HG02970 (cell line): Measurements from ENCODE around the gene CFAP20DC.

Experiments
- ATAC-seq: cut with Tn5 transposase; IDR thresholded peaks from one replicate; pipeline ENCODE4 v1.9.1; 2021; ENCODE audit warnings: mild to moderate bottlenecking, moderate library complexity, moderate number of reproducible peaks; ENCODE audit not compliant: unreplicated experiment, low FRiP score

The CFAP20DC gene

GRCh38 chr3:58766587-58767282 lies 283.1 kb downstream of the CFAP20DC start:
- ATAC-seq, result no peak

GRCh38 chr3:58755150-58755549 lies 294.7 kb downstream of the CFAP20DC start:
- no peak for ATAC-seq

- ATAC-seq, result no peak
Measured at GRCh38 chr3:58754074-58754473, 295.8 kb downstream of the CFAP20DC start.

GRCh38 chr3:58751882-58752567 lies 297.8 kb downstream of the CFAP20DC start:
- ATAC-seq, result no peak

- no peak for ATAC-seq
Measured at GRCh38 chr3:58751235-58751634, 298.6 kb downstream of the CFAP20DC start.

GRCh38 chr3:58749948-58750347 lies 299.9 kb downstream of the CFAP20DC start:
- no peak for ATAC-seq

GRCh38 chr3:58748024-58748423 lies 301.8 kb downstream of the CFAP20DC start:
- no peak for ATAC-seq

GRCh38 chr3:58746758-58747157 lies 303.1 kb downstream of the CFAP20DC start:
- no peak for ATAC-seq

- ATAC-seq, result no peak
Measured at GRCh38 chr3:58743296-58743695, 306.5 kb downstream of the CFAP20DC start.

- ATAC-seq, result no peak
Measured at GRCh38 chr3:58742239-58742638, 307.6 kb downstream of the CFAP20DC start.

GRCh38 chr3:58737644-58738043 lies 312.2 kb downstream of the CFAP20DC start:
- ATAC-seq, result no peak

- no peak for ATAC-seq
Measured at GRCh38 chr3:58731673-58732072, 318.2 kb downstream of the CFAP20DC start.

GRCh38 chr3:58728723-58729122 lies 321.1 kb downstream of the CFAP20DC start:
- ATAC-seq, result no peak

GRCh38 chr3:58725326-58725853 lies 324.4 kb downstream of the CFAP20DC start:
- ATAC-seq, result no peak

- no peak for ATAC-seq
Measured at GRCh38 chr3:58724336-58724735, 325.5 kb downstream of the CFAP20DC start.

GRCh38 chr3:58723173-58723572 lies 326.7 kb downstream of the CFAP20DC start:
- ATAC-seq, result no peak

GRCh38 chr3:58722561-58722960 lies 327.3 kb downstream of the CFAP20DC start:
- no peak for ATAC-seq

GRCh38 chr3:58720526-58720925 lies 329.3 kb downstream of the CFAP20DC start:
- ATAC-seq, result no peak

- no peak for ATAC-seq
Measured at GRCh38 chr3:58719684-58720083, 330.1 kb downstream of the CFAP20DC start.

GRCh38 chr3:58713715-58714401 lies 336.0 kb downstream of the CFAP20DC start:
- no peak for ATAC-seq

- ATAC-seq, result no peak
Measured at GRCh38 chr3:58711871-58712270, 338.0 kb downstream of the CFAP20DC start.
